GM12878 (cell line): ENCODE results near the gene LRIG3. TPM values are rescaled to one million over a fixed set of nuclear protein-coding genes. Genes with fewer than 3 reads are reported as not detected.

Experiments used
- ATAC-seq: fragments of 200-7000 bp; cut with Tn5 transposase; 3 replicates; pipeline ENCODE4 v1.9.1; 2020; ENCODE audit warnings: mild to moderate bottlenecking, moderate library complexity
- BruUV-seq: library from RNA; stranded (reverse); fragments of 400-500 nt; replicated peaks from 2 replicates; lab custom pipeline; 2021; lab: Mats Ljungman, UMichigan
- CTCF ChIA-PET: fragments of 300-600 bp; sonication (Branson Sonifier 250); formaldehyde crosslinking; extraction: SDS; loops from one replicate; lab custom pipeline; 2021; ENCODE audit warnings: inconsistent platforms; lab: Yijun Ruan, JAX
- POLR2A ChIA-PET: fragments of 350-600 bp; formaldehyde crosslinking; extraction: SDS; loops from one replicate; lab custom pipeline; 2021; ENCODE audit warnings: inconsistent platforms; lab: Charles Lee
- RAD21 ChIA-PET: fragments of 300-600 bp; sonication (Branson Sonifier 250); formaldehyde crosslinking; loops from one replicate; lab custom pipeline; 2023; ENCODE audit warnings: antibody characterized with exemption; ENCODE audit not compliant: unreplicated experiment; lab: Charles Lee
- SMC1A ChIA-PET: fragments of 300-600 bp; sonication (Branson Sonifier 250); formaldehyde crosslinking; loops from one replicate; lab custom pipeline; 2023; ENCODE audit not compliant: unreplicated experiment, uncharacterized antibody; lab: Charles Lee
- DNase-seq: peaks from one replicate; pipeline ENCODE4 v3.0.0-alpha.2; 2011; ENCODE audit warnings: low read depth, low spot score
- FAIRE-seq: peaks from 3 replicates; lab custom pipeline; 2011; peaks lifted over from hg19 to GRCh38; lab: Jason Lieb, UNC
- H2AFZ ChIP-seq: 2 replicates; pipeline ENCODE4 v1.6.0; 2011; ENCODE audit warnings: low read depth, low read length, control low read depth; ENCODE audit not compliant: control insufficient read depth
- H3K27ac ChIP-seq: 2 replicates; pipeline ENCODE4 v1.5.1; 2011; ENCODE audit warnings: control low read depth; ENCODE audit not compliant: control insufficient read depth, insufficient read depth
- H3K27me3 ChIP-seq, 2 experiments: replicated peaks in 1 of 2; 2 replicates each; pipeline versions ENCODE4 v1.6.0 to v1.6.1; 2011; ENCODE audit warnings: low read length in 1 of 2; ENCODE audit not compliant: control insufficient read depth in 2 of 2, insufficient read depth in 2 of 2
- H3K36me3 ChIP-seq, 2 experiments: 2 replicates each; pipeline ENCODE4 v1.5.1; 2011; ENCODE audit warnings: low read length in 1 of 2; ENCODE audit not compliant: control insufficient read depth in 2 of 2, insufficient read depth in 2 of 2
- H3K4me1 ChIP-seq: 2 replicates; pipeline ENCODE4 v1.6.1; 2011; ENCODE audit warnings: mild to moderate bottlenecking, low read length, moderate library complexity, mixed read lengths; ENCODE audit not compliant: control insufficient read depth, insufficient read depth
- H3K4me2 ChIP-seq: 2 replicates; pipeline ENCODE4 v1.6.0; 2011; ENCODE audit warnings: control low read depth; ENCODE audit not compliant: control insufficient read depth, insufficient read depth
- H3K4me3 ChIP-seq: fragments of 200-600 bp; sonication (generic); 2 replicates; pipeline ENCODE4 v1.5.1; 2016
- H3K79me2 ChIP-seq: 2 replicates; pipeline ENCODE4 v1.6.0; 2011; ENCODE audit warnings: low read length; ENCODE audit not compliant: control insufficient read depth, insufficient read depth
- H3K9ac ChIP-seq: 2 replicates; pipeline ENCODE4 v1.8.0; 2011; ENCODE audit warnings: low read length, control low read depth, mixed read lengths; ENCODE audit not compliant: control insufficient read depth, insufficient read depth
- H3K9me3 ChIP-seq: replicated peaks from 3 replicates; pipeline ENCODE4 v1.5.1; 2011; ENCODE audit warnings: mild to moderate bottlenecking, low read length; ENCODE audit not compliant: control insufficient read depth, insufficient read depth
- H4K20me1 ChIP-seq: 2 replicates; pipeline ENCODE4 v1.6.0; 2011; ENCODE audit not compliant: control insufficient read depth, insufficient read depth
- ATF3 ChIP-seq: IDR thresholded peaks from 2 replicates; pipeline ENCODE4 v1.6.1; 2011; ENCODE audit warnings: low read depth, mild to moderate bottlenecking, low read length, moderate library complexity, borderline replicate concordance; ENCODE audit errors: extremely low read depth
- EZH2 ChIP-seq: IDR thresholded peaks from 2 replicates; pipeline ENCODE4 v1.6.1; 2012; ENCODE audit warnings: low read depth, mild to moderate bottlenecking, control low read depth, inconsistent platforms, low read length, borderline replicate concordance; ENCODE audit not compliant: control insufficient read depth
- NFIC ChIP-seq: IDR thresholded peaks from 2 replicates; pipeline ENCODE4 v1.6.1; 2012; ENCODE audit warnings: low read depth, mild to moderate bottlenecking, inconsistent platforms, low read length, moderate library complexity
- PBX3 ChIP-seq: IDR thresholded peaks from 2 replicates; pipeline ENCODE4 v1.6.1; 2011; ENCODE audit warnings: mild to moderate bottlenecking, low read depth, low read length, moderate library complexity; ENCODE audit not compliant: insufficient replicate concordance
- RFX5 ChIP-seq: IDR thresholded peaks from 2 replicates; pipeline ENCODE4 v1.6.1; 2011; ENCODE audit warnings: low read depth, low read length, improper control_type of control experiment
- SKIL ChIP-seq: fragments of 450-650 bp; IDR thresholded peaks from 2 replicates; pipeline ENCODE4 v1.6.1; 2017; ENCODE audit warnings: mild to moderate bottlenecking, low read depth, inconsistent platforms; ENCODE audit not compliant: poor library complexity, severe bottlenecking
- SREBF1 ChIP-seq: IDR thresholded peaks from 2 replicates; pipeline ENCODE4 v1.6.1; 2012; ENCODE audit warnings: mild to moderate bottlenecking, low read length
- STAT1 ChIP-seq: fragments of 450-650 bp; conservative IDR thresholded peaks from 2 replicates; pipeline ENCODE4 v1.6.1; 2014; ENCODE audit warnings: antibody characterized with exemption, mild to moderate bottlenecking
- ZZZ3 ChIP-seq: IDR thresholded peaks from 2 replicates; pipeline ENCODE4 v1.6.1; 2011; ENCODE audit warnings: low read depth; ENCODE audit not compliant: control insufficient read depth, insufficient read length
- WGBS: methylation state at CpG from one replicate; pipeline ENCODE4 v1.1.6; 2016; ENCODE audit warnings: low lambda C conversion rate; ENCODE audit not compliant: insufficient replicate concordance, insufficient coverage; ENCODE audit errors: missing lambda C conversion rate; 5-methylcytosine and 5-hydroxymethylcytosine counted together
- in situ Hi-C: fragments of 300-500 bp; cut with MboI; formaldehyde crosslinking; loops from 9 replicates; pipeline ENCODE4 v1.14.3; 2018; ENCODE audit warnings: mixed read lengths
- intact Hi-C: fragments of 100-400 bp; cut with micrococcal nuclease; formaldehyde crosslinking; loops from one replicate; pipeline ENCODE4 v1.14.2; 2022; ENCODE audit not compliant: unreplicated experiment
- polyA plus RNA-seq, 11 experiments: library from polyadenylated mRNA; depleted of rRNA in 4 of 11; unstranded in 6 of 11; stranded (reverse) in 5 of 11; fragments of >200 nt; fragmentation: Nextera tagmentation in 4 of 11; fragmentation: Illumina TruSeq in 1 of 11; extraction: Ambion mirVana in 4 of 11; extraction: Trizol in 1 of 11; gene quantifications; 1 replicate in 1 of 11; 2 replicates in 10 of 11; pipeline versions ENCODE4 v1.2.1 to v1.2.3, GENCODE V29; 2011 to 2016; ENCODE audit warnings: inconsistent platforms in 2 of 11, missing spikeins in 2 of 11, low read depth in 1 of 11
- total RNA-seq, 4 experiments: library from RNA; depleted of rRNA in 3 of 4; stranded (reverse); fragments of >200 nt in 3 of 4; fragmentation: Illumina TruSeq in 1 of 4; extraction: Trizol in 1 of 4; gene quantifications; 2 replicates each; pipeline versions ENCODE4 v1.2.1 to v1.2.3, GENCODE V29; 2013 to 2021

LRIG3 gene
- total and polyA plus RNA-seq, 10 of the 15 experiments (the other 5 are each of a cell fraction or from before 2014, with no cell fraction given): 0.95 to 8.5 (median 5.0) TPM

- ChIA-PET CTCF (no interaction called here), RAD21 (no interaction called here), POLR2A (interaction anchor here (0.8 kb wide), 1 partner anchor 24 kb away, joined by 3 read pairs; no protein-coding TSS in a partner anchor), SMC1A (interaction anchor here (1.0 kb wide), 1 partner anchor 48 kb away, joined by 3 read pairs; no protein-coding TSS in a partner anchor)
- H3K9me3 ChIP-seq: no peaks in the 10 kb centered on the region
- H3K4me2 ChIP-seq: no peak overlapping the region
- H2AFZ ChIP-seq: no peak overlapping the region
- H4K20me1 ChIP-seq: no peaks in the 10 kb centered on the region
- ATAC-seq (no peak), DNase-seq (no peak), FAIRE-seq (no peak)
- intact Hi-C loops (no loop called here), in situ Hi-C loops (no loop called here)
- H3K4me3 ChIP-seq: no peak overlapping the region
- no peak overlapping the region for H3K9ac ChIP-seq
- WGBS: 34% methylated on average over 8 of the region's 8 CpGs
- TF ChIP-seq ZZZ3: no peak
- TF ChIP-seq ATF3: no peak
- no peak for TF ChIP-seq RFX5
- no peak for TF ChIP-seq EZH2
- no peak for TF ChIP-seq STAT1
- TF ChIP-seq SKIL: no peak
- no peak for TF ChIP-seq PBX3
- TF ChIP-seq SREBF1: no peak
- TF ChIP-seq NFIC: no peak
- no peaks in the 10 kb centered on the region for H3K36me3 ChIP-seq
- H3K27ac ChIP-seq: no peak overlapping the region
- no TSS peak for BruUV-seq
- H3K79me2 ChIP-seq: no peaks in the 10 kb centered on the region
- no peaks in the 10 kb centered on the region for H3K27me3 ChIP-seq
- no peaks in the 10 kb centered on the region for H3K4me1 ChIP-seq
These were observed 60.1 kb downstream of the LRIG3 start for GRCh38 chr12:58860056-58860787.
